Measurements from ENCODE around the gene CKS2. TPM values are rescaled to one million over a fixed set of nuclear protein-coding genes. Genes with fewer than 3 reads are reported as not detected.

The CKS2 gene
- total RNA-seq, 1 experiment from 2014 or later: 299 TPM

GRCh38 chr9:89329917-89330316 is 18.9 kb downstream of the CKS2 start (continued):
- TF ChIP-seq AR (CRISPR knock-in tag; IDR thresholded peaks at IDR 0.05) (no peak), ZNF396 (CRISPR knock-in tag; IDR thresholded peaks at IDR 0.05; ENCODE audit: borderline replicate concordance) (no peak)

- TF ChIP-seq ZNF416 (CRISPR knock-in tag; IDR thresholded peaks at IDR 0.05): no peak
- TF ChIP-seq ZNF317 (CRISPR knock-in tag; IDR thresholded peaks at IDR 0.05; ENCODE audit: borderline replicate concordance, low read depth): no peak
- TF ChIP-seq TEAD4 (CRISPR knock-in tag; IDR thresholded peaks at IDR 0.05): no peak
- no peak for TF ChIP-seq AR (CRISPR knock-in tag; IDR thresholded peaks at IDR 0.05)
- no peak for TF ChIP-seq JUN (CRISPR knock-in tag; IDR thresholded peaks at IDR 0.05)
- no peak for TF ChIP-seq PRDM15 (CRISPR knock-in tag; IDR thresholded peaks at IDR 0.05)
- no peak for TF ChIP-seq SOX15 (CRISPR knock-in tag; IDR thresholded peaks at IDR 0.05)
- TF ChIP-seq STAT6 (CRISPR knock-in tag; conservative IDR thresholded peaks at IDR 0.05; ENCODE audit: low read depth): no peak
- no peak for TF ChIP-seq NR2C2 (CRISPR knock-in tag; IDR thresholded peaks at IDR 0.05)
- TF ChIP-seq ESRRA (CRISPR knock-in tag; IDR thresholded peaks at IDR 0.05; ENCODE audit: borderline replicate concordance): no peak
- no peak for TF ChIP-seq NFYB (CRISPR knock-in tag; conservative IDR thresholded peaks at IDR 0.05; ENCODE audit: low read depth)
Observed at GRCh38 chr9:89330513-89330912, 19.5 kb downstream of the CKS2 start.

More at GRCh38 chr9:89330513-89330912, 19.5 kb downstream of the CKS2 start:
- DNase-seq (ENCODE audit: low spot score) (no peak), ATAC-seq (no peak)
- POLR2A ChIA-PET: no interaction called here
- no peak overlapping the region for H3K4me3 Mint-ChIP-seq
- CTCF ChIA-PET: no interaction called here
- H3K9me3 Mint-ChIP-seq: peaks cover 4% of the 10 kb centered on the region; the same call in 1 of the 2 replicates
- peaks cover 75% of the 10 kb centered on the region for H3K36me3 Mint-ChIP-seq
- H3K27me3 Mint-ChIP-seq (ENCODE audit: low read depth): no peaks in the 10 kb centered on the region
- no peak overlapping the region for H3K27ac Mint-ChIP-seq
- no peaks in the 10 kb centered on the region for H3K4me1 Mint-ChIP-seq
